NCI-H2227 treated with DMSO at 0.1 percent for 48 hours (cell line): ENCODE measurements around the gene RAPGEF5.

Experiments used
- DNase-seq: peaks from one replicate; lab custom pipeline; 2025; lab: John Stamatoyannopoulos, UW

RAPGEF5 gene

GRCh38 chr7:22256541-22257096, 100.3 kb downstream of the RAPGEF5 start:
- DNase-seq = no peak

- no peak for DNase-seq
Observed at GRCh38 chr7:22255834-22256233, 101.1 kb downstream of the RAPGEF5 start.

- DNase-seq = no peak
Observed at GRCh38 chr7:22255342-22255741, 101.6 kb downstream of the RAPGEF5 start.

DNA sequence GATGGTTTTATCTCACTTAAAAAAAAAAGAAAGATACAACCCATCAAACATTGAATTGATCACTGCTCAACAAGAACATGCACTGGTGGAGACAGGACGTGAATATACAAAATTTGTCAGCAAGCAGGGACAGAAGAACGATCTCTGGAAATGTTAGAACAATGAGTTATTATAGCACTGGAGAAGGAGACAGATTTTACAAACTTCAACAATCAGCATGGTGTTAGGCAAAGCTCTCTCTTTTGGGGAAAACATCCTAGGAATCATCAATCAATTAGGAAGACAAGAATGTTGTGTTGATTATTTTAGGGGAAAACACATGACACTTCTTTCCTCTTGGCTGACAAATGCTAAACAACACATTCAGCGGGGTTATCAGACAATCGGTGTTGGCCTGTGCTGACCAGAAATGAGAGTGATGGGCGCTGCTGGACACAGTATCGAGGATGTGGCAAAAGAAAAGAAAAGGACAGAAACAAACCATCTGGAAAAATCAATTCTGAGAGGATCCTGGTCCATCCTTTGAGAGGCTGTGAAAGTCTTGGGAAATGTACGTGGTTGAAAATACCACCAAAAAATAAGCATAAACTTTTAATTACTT, 103.9 kb downstream of the RAPGEF5 start:
- DNase-seq = no peak

GRCh38 chr7:22252016-22252415, 104.9 kb downstream of the RAPGEF5 start:
- DNase-seq = peak; percentile 19

GRCh38 chr7:22251281-22251680, 105.7 kb downstream of the RAPGEF5 start:
- DNase-seq = no peak

DNA sequence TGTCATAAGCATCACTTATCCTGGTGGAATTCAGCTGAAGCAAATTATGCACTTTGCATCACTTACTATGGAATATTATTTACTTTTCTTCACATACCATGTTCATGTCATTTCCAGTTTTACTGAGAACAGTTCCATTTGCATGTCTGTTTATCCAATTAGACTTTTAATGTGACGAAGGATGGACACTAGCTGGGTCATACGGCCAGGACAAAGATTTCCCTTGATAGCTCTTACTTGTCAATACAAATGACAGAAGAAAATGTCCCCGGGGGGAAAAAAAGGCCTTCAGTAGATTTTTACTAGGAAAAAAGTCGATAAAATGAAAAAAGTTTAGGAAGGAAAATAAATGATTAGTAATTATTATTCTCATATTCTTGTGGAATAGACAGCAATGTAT, 106.6 kb downstream of the RAPGEF5 start:
- DNase-seq = no peak

- no peak for DNase-seq
Observed at GRCh38 chr7:22248111-22248809, 108.7 kb downstream of the RAPGEF5 start.

DNA sequence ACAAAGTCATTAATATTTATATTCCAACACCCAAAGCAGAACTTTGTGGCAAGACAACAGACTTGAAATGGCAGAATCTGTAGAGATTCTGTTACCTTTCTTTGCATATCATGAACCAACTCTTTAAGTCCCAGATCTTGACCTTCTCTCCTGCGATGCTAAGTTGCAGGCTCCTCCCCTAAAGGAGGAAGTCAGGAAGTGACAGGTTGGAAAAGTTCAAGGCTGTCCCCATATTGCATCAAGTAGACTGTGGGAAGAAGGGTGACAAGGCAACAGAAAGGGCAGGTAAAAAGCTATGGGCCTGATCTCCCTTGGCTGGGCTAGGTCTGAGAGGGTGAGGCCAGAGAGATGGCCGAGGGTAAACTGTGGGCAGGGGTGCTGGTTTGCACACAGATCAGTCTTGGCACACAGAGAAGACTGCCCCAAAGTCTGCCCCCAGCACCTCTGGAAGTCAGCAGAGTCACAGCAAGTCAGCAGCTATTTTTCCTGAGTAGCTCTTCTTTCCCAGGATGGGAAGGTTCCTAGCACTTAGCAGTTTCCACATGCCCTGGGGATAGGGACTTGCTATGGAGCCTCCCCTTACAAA, 115.1 kb downstream of the RAPGEF5 start:
- no peak for DNase-seq

GRCh38 chr7:22240904-22241571, 115.9 kb downstream of the RAPGEF5 start:
- no peak for DNase-seq

GRCh38 chr7:22238354-22239311, 118.3 kb downstream of the RAPGEF5 start:
- DNase-seq = no peak

DNA sequence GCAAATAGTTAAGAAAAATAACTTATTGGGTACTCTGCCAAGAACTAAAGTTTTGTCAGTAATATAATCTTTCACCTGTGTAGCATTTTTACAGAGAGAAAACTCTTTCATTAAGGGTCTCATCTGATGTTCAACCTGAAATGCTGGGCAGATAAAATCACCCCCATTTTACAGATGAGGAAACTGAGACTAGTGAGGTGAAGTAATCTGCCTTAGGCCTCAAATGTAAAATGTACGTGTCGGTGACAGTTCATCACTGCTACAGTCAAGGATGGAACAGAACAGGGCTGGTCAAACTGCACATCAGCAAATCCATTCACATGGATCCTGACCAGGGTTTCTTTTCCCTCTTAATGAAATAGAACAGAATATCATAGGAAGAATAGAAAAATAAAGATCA, 121.8 kb downstream of the RAPGEF5 start:
- DNase-seq = no peak

DNA sequence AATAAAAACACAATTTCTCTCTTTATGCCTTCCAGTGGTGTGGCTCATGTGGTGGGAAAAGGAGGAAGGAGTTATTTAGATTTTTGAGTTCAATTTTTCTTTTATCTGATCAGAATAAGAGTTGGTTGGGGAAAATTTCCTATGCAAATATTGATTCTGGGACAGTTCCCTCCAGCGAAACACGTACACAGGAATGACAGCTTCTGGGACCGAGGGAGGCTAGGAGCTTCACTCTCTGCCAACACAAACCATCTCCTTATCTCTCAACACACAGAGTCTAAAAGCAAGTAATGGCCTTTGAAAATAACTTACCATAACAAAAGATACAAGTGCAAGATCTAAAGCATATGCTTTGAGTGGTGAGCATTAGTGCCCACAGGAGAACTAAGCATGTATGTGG, 122.7 kb downstream of the RAPGEF5 start:
- DNase-seq = no peak

- no peak for DNase-seq
Observed at GRCh38 chr7:22231806-22232205, 125.1 kb downstream of the RAPGEF5 start.

- no peak for DNase-seq
Observed at GRCh38 chr7:22231141-22231540, 125.8 kb downstream of the RAPGEF5 start.

DNA sequence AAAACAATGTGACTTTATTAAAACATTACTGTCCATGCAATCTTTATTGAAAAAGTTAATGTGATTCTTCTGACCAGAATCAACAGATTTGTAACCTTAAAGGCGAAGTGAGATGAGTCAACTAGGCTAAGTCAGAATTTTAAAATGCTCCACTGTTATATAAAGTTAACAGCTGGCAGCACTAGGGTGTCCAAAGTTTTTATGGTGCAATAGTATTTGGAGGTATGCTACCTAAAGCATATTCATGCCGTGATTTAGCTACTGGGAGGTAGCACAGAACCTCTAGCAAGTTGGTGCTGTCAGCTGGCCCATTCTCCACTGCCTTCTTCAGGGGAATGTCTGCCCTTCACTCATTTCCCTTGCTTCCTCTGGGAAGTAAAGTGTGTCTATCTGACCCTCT, 126.7 kb downstream of the RAPGEF5 start:
- DNase-seq = no peak

DNA sequence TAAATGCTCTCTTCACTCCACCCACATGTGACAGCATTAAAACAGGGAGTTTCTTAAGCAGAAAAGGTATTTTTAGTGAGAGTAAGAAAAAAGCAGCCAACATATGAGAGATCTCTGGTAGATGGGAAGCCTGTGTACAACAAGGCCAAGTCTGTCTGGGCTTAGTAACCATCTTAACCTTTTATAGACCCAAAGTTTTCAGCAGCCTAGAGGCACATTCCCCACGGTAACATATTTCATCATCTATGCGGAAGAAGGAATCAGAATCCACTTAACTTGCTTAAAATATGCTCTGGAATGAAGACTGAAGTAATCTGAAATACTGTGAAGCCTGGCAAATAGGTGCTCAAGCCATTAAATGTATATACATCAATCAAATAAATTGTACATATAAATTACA, 127.8 kb downstream of the RAPGEF5 start:
- no peak for DNase-seq

GRCh38 chr7:22223807-22224206, 133.1 kb downstream of the RAPGEF5 start:
- DNase-seq = no peak

- no peak for DNase-seq
Observed at GRCh38 chr7:22220941-22221340, 136.0 kb downstream of the RAPGEF5 start.

DNA sequence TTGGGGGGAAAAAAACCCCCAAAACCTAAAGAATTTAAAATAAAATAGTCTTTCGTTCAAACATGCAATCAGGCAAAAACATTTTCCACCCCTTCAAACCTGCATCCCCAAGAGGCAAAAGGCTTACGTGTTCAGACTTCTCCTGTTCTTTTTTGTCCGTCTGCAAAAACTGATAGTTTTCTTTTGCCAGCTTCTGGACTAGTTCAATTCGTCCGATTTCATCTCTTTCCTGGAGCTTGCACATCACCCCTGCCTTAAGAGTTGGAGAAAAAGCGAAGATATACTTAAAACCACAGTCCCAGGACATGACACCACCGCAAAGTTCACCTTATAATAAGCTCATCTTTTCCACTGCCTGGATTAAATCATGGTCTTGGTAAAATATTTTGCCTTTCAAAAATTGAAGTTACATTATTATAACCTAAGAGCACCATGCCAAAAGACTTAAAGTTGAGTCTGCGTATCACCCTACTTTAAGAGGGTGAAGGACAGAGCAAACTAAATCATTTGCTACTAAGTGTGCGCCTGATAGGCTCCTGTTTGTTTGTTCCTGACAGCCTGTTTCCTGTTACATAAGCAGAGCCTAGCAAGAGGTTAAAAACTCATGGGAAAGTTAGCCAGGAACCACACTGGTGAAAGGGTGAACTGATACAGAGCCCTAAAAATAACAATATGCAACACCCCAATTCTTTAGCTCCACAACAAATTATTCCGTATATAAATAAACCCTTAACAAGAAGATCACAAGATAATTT, 137.0 kb downstream of the RAPGEF5 start:
- DNase-seq = no peak

GRCh38 chr7:22219036-22219435, 137.9 kb downstream of the RAPGEF5 start:
- DNase-seq = no peak
